ENCODE measurements around the gene IGSF11. TPM values are rescaled to one million over a fixed set of nuclear protein-coding genes. Genes with fewer than 3 reads are reported as not detected.

IGSF11 gene
- total and polyA plus RNA-seq, 9 of the 15 experiments (the other 6 are each of a cell fraction or from before 2014, with no cell fraction given), result 1.2 to 2.8 (median 1.7) TPM

DNA sequence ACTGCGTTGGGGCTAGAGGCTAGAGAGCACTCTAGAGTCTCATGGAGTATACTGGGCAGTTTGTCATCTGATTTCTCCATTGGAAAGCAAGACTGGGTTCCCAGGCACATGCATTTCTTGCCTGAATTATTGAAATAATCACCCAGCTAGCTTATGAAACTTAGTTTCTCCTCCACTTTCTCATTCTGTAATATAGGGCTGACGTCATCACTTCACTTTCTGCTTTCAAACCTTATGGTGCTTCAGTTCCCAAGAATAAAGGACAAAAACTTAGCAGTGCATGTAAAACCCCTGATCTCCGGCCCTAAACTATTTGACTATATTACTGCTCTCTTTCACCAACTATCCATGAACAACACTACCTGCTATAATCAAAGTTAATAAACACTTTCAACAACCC lies 147.9 kb downstream of the IGSF11 start:
- H3K4me2 ChIP-seq (ENCODE audit: insufficient read depth, low read length), result no peak overlapping the region
- no peak overlapping the region for H3K27ac ChIP-seq (ENCODE audit: extremely low read depth, low read depth, low read length)
- TF ChIP-seq ZNF696 (CRISPR knock-in tag; conservative IDR thresholded peaks at IDR 0.05), result no peak
- TF ChIP-seq, protein P1, sequence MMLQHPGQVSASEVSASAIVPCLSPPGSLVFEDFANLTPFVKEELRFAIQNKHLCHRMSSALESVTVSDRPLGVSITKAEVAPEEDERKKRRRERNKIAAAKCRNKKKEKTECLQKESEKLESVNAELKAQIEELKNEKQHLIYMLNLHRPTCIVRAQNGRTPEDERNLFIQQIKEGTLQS (IDR thresholded peaks at IDR 0.05), result peak; percentile 78
- TF ChIP-seq, protein P1 (CRISPR knock-in tag; conservative IDR thresholded peaks at IDR 0.05), result no peak
- no peak for TF ChIP-seq ZNF175 (CRISPR knock-in tag; IDR thresholded peaks at IDR 0.05; ENCODE audit: low read depth)
- TF ChIP-seq JUND (IDR thresholded peaks at IDR 0.05; ENCODE audit: borderline replicate concordance, low read depth, low read length), result no peak
- peak; percentile 45; the same call in 1 of the 3 replicates for TF ChIP-seq JUND (tag; IDR thresholded peaks at IDR 0.05; ENCODE audit: borderline replicate concordance, low read depth, low read length)
- TF ChIP-seq ATF7 (IDR thresholded peaks at IDR 0.05), result peak; percentile 57
- no peak for TF ChIP-seq TSC22D4 (tag; IDR thresholded peaks at IDR 0.05)
- TF ChIP-seq ATF1 (CRISPR knock-in tag; IDR thresholded peaks at IDR 0.05), result no peak
- TF ChIP-seq ATF1 (tag; IDR thresholded peaks at IDR 0.05), result peak; percentile 31; the same call in 1 of the 2 replicates
- TF ChIP-seq CBX3 (IDR thresholded peaks at IDR 0.05; ENCODE audit: borderline replicate concordance in 1 of 2, low read length in 2 of 2), result no peak
- no peaks in the 10 kb centered on the region for H3K79me2 ChIP-seq (ENCODE audit: control insufficient read depth, insufficient read depth, low read length)
- intact Hi-C loops (cut with micrococcal nuclease) (loop anchor here (5.0 to 10.0 kb wide), 3 partner anchors 96 to 798 kb away; no protein-coding TSS in a partner anchor), in situ Hi-C loops (cut with MboI) (loop anchor here (5.0 to 25.0 kb wide), 4 partner anchors 156 to 801 kb away; partner anchors contain the start of genes B4GALT4 and COX17)
- no peak overlapping the region for H3K4me3 ChIP-seq
- 7% methylated on average over 3 of the region's 3 CpGs for WGBS (ENCODE audit: insufficient coverage, low coverage, missing lambda C conversion rate)
- no peaks in the 10 kb centered on the region for H3K36me3 ChIP-seq (ENCODE audit: control insufficient read depth, insufficient read depth, low read length)
- no peaks in the 10 kb centered on the region for H3K9me1 ChIP-seq (ENCODE audit: control insufficient read depth, insufficient read depth, low read length)
- no peak overlapping the region for H2AFZ ChIP-seq (ENCODE audit: low read depth, low read length)
- no peaks in the 10 kb centered on the region for H3K4me1 ChIP-seq (replicated peaks in 1 of 2; ENCODE audit: control insufficient read depth in 2 of 2, insufficient read depth in 2 of 2, low read length in 2 of 2)
- H3K9ac ChIP-seq (ENCODE audit: insufficient read depth in 1 of 2, low read depth in 2 of 2, low read length in 2 of 2), result no peak overlapping the region
- FAIRE-seq, result no peak
- no peaks in the 10 kb centered on the region for H3K27me3 ChIP-seq (ENCODE audit: control insufficient read depth in 2 of 2, insufficient read depth in 2 of 2, low read length in 2 of 2)
- POLR2A ChIA-PET, result no interaction called here
- H3K9me3 ChIP-seq (replicated peaks; ENCODE audit: control insufficient read depth, insufficient read depth, low read depth, low read length), result no peaks in the 10 kb centered on the region
- no peaks in the 10 kb centered on the region for H4K20me1 ChIP-seq (replicated peaks; ENCODE audit: control insufficient read depth, insufficient read depth, low read length)
- no TSS peak for BruUV-seq (replicated peaks)
- ATAC-seq, result no peak
- DNase-seq (ENCODE audit: extremely low read depth in 1 of 4, low spot score in 3 of 4), result no peak
- CTCF ChIA-PET (ENCODE audit: low intra/inter-chr PET ratio), result interaction anchor here (2.7 to 6.6 kb wide), 2 partner anchors 147 to 212 kb away, joined by 24 to 83 read pairs; partner anchors contain the start of gene IGSF11
